ENCODE results near the gene RASA3.

The RASA3 gene

DNA sequence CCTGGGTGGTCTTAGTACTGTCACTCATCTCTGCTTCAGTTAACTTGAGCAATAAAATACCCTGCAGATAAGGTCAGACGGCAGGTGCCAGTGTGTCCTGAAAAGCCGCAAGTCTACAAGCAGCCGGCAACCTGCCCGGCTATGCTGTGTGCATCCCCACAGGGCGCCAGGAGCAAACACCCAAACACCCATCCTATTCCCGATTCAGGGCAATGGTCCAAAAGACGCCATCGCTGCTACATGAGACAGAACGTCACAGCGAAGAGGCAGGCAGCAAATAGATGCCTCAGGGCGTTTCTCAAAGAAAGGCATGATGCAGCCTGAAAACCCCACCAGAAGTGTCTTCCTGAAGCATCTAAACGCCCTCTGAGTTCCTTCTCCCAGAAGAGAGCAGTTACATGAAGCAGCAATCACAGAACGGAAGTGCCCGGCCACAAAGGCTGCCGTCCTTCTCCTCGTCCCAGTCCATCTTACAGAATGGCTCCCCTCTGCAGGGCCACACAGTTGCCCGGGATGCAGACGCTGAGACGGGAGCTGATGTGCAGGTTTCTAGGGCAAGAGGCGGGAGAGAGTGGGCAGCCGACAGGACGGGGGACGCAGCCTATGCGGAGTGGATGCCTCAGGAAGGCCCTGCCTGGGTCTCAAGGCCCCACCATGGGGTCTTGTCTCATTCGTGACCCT, 35.1 kb downstream of the RASA3 start:
- DNase-seq, result no peak

GRCh38 chr13:114096811-114097211, 35.6 kb downstream of the RASA3 start:
- no peak for DNase-seq

DNA sequence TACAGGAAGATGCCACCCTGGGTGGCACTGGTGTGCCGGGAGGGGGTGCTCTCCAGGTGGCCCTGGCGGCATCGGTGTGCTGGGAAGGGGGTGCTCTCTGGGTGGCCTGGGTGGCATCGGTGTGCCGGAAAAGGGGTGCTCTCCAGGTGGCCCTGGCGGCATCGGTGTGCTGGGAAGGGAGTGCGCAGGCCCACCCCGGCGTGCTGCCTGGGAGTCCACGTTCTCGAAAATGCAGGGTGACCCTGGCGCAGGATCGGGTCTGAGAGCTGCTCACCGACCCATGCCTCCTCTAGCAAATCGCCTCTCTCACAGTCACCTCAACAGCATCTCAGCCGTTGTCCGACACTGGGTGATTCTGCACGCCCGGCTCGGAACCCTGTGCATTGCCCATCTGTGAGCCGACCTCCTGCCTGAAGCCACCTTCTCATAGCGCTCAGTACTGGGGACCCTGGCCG, 36.4 kb downstream of the RASA3 start:
- DNase-seq, result no peak

- no peak for DNase-seq
Measured at GRCh38 chr13:114095486-114095885, 36.9 kb downstream of the RASA3 start.

- DNase-seq, result no peak
Measured at GRCh38 chr13:114093118-114093517, 39.3 kb downstream of the RASA3 start.

DNA sequence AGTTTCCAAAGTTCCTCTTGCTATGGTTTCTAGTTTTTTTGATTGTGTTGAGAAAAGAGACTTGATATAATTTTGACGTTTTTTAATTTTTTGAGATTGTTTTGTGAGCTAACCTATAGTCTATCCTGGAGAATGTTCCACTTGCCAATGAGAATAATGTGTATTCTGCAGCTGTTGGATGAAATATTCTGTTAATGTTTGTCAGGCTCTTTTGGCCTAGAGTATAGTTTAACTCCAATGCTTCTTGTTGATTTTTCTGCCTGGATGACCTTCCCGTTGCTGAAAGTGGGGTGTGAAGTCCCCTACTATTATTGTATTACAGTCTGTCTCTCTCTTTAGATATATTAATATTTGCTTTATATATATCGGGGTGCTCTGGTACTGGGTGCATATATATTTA, 40.0 kb downstream of the RASA3 start:
- DNase-seq, result no peak

DNA sequence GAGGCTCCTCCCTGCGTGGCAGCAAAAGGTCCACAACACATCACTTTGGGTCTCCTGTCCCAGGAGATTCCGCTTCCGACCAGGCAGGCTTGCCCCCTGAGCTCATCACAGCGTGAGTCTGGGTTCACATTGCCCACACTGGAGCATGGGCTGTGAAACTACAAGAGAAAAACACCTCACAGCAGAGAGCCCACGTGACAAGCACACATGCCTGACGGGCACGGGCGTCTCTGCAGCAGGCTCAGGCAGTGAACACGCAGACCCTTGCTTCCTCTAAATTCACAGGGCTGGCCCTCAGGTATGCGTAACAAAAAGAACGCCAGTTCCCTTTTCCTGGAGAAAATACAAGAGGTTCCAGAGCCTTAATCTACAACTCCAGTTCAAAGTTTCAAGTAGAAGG, 41.9 kb downstream of the RASA3 start:
- no peak for DNase-seq

- no peak for DNase-seq
Measured at GRCh38 chr13:114089751-114090400, 42.5 kb downstream of the RASA3 start.

DNA sequence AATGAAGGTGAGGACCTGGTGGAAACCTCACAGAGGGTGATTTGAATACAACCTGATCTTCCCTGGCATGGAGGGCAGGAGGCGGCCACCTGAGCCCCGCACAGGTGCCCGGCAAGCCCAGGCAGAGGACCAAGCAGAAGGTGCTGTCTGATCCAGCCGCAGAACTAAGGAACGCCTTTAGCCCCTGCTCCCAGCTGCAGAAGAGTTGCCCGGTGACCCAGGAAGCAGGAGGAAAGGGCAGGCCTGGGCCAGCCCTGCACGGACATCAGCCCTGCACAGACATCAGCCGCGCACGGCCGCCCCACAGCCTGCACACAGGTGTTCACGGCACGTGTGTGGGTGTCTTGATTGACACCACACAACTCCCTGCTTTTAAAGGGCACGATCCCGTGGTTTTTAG, 43.1 kb downstream of the RASA3 start:
- DNase-seq, result no peak

DNA sequence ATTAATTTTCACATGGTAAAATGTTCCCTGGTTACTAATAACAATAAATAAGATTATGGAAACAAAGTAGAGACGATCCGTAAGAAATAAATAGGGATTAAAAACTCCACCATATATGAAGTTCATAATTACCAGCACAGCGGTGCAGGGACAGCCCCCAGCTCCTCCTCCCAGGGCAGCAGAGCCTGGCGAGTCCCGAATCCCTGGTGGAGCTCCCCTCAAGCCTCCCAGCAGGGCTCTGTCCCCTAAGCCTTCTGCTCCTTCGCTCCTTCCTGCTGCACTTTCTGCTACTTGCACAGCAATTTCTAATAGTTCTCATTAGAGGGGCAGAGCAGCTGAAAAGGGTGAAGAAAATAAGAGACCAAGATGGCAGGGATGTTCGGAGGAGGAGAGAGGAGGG, 43.6 kb downstream of the RASA3 start:
- DNase-seq, result no peak

DNA sequence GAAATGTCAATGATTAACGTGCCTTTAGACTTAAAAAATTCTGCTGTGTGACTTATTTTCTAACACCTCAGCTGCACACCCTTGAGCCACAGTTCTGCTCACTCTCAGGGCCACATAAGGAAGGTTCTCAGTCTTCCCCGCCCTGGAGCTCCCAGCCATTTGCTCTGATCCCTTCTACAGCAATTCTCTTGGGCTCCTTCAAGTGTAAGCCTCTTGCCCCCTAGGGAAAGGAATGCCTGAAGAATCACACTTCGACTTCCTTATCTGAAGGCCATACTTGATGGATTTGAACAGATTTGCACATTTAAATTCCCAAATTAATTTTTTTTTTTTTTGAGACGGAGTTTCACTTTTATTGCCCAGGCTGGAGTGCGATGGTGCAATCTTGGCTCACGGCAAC, 44.2 kb downstream of the RASA3 start:
- no peak for DNase-seq

GRCh38 chr13:114087430-114087829, 45.0 kb downstream of the RASA3 start:
- DNase-seq, result no peak

DNA sequence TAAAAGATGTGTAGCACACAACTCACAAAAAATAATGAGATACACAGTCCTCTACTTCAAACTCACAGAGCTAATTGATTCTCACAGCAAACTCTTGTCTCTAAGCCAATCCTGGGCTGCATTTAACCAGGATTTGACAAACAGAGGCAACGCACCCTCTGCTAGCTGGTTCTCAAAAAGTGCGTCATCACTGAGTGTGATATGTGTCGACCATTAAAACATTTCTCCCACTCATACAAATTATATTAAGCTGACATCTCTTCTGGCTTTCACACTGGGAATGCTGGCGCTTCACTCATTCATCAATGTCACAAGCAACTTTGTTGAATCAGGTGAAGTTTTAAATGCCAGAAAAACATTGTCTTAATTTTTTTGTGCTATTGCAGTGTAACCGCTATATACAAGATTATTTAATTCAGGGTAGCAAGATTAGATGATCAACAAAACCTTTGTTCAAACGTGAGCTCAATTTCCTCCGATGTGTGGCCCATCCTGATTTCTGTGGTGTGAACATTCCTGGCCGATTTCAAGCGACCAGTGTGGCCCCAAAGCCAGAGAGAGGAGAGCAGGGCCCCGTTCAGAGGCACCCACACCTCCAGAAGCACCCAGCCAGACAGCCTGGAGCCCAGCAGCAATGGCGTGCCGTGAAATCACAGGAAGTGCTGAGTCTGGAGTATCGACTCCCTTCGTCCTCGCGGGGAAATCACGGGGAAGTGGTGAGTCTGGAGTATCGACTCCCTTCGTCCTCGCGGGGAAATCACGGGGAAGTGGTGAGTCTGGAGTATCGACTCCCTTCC, 49.4 kb downstream of the RASA3 start:
- DNase-seq, result no peak

- DNase-seq, result peak; percentile 23
Measured at GRCh38 chr13:114081761-114082681, 50.4 kb downstream of the RASA3 start.

- DNase-seq, result no peak
Measured at GRCh38 chr13:114080739-114081561, 51.5 kb downstream of the RASA3 start.

DNA sequence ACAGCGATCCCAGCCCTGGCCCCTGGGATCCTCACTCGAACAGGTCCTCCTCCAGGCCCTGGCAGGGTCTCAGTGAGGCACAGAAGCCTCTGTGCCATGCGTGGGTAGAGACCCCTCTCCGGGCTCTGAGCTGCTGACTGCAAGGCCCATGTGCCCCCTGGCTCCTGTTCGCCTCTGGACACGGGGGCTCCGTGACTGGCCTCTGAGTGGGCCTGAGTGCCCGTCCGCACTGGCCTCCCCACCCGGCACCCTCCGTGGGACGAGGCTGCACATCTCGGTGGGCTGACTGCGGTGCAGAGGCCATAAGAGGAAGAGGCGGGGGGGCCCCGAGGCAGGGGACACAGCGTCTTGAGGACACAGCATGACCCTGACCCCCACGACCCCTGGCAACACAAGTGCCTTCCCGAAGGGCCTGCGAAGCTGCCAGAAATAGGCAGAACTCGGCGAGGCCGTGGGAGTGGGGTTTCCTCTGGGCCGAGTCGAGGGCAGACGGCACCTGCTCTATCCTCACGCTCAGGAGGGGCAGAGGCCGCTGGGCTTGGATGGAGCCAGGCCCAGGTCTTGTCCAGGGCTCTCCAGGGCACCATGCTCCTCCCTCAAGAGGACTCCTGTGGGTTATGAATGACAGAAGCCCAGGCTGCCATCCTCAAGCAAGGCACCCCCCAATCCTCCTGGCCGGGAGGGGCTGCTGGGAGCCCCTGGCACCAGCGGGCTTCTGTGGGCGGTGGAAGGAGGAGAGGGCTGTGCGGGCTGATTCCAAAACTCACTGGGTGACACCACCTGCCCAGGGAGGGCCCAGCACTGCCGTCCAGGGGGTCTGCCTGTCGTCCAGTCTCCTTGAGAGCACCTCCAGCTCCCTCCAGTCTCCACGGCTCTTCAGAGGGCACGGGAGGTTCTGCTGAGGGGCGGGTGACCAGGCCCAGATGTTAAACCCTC, 52.6 kb downstream of the RASA3 start:
- DNase-seq, result no peak

- no peak for DNase-seq
Measured at GRCh38 chr13:114078461-114079451, 53.7 kb downstream of the RASA3 start.

DNA sequence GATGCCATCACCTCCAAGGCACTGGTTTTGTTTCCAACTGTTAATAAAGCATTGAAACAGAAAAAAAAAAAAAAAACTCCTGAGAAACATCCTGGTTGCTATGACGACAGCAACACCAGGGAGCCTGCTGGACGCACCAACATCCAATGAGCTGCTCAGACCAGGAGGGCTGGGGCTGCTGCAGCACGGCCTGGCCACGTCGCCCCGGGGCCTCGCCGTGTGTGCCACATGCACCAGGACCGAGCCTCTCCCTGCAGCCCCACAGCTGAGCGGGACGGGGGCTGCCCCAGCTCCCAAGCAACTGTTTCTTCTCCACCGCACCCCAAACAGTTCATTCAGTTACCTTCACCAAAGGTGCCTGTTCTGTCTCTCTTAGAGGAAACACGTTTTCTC, 54.5 kb downstream of the RASA3 start:
- no peak for DNase-seq
